Esophagus muscularis mucosa (tissue), 4 donors: Measurements from ENCODE around the gene OR52A1. TPM values are rescaled to one million over a fixed set of nuclear protein-coding genes. Genes with fewer than 3 reads are reported as not detected.
A peak's percentile ranks its signal among the peaks of the same experiment; 100 is the strongest.

Experiments
- DNase-seq: peaks from one replicate; pipeline ENCODE4 v3.0.0-alpha.2; 2017; ENCODE audit errors: extremely low spot score
- H3K27ac ChIP-seq, 4 donors: fragments of 200-600 bp; sonication (generic); replicated peaks in 1 of 4; 1 replicate in 3 of 4; 2 replicates in 1 of 4; pipeline ENCODE4 v1.5.1; 2016 to 2019; ENCODE audit warnings: mild to moderate bottlenecking in 1 of 4
- H3K27me3 ChIP-seq, 4 donors: fragments of 200-600 bp; sonication (generic); one replicate each; pipeline versions ENCODE4 v1.5.1 to v1.6.0; 2016 to 2019
- H3K36me3 ChIP-seq, 4 donors: fragments of 200-600 bp; sonication (generic); one replicate each; pipeline ENCODE4 v1.5.1; 2016 to 2019
- H3K4me1 ChIP-seq, 4 donors: fragments of 200-600 bp; sonication (generic); one replicate each; pipeline ENCODE4 v1.5.1; 2016 to 2019
- H3K4me3 ChIP-seq, 4 donors: fragments of 200-600 bp; sonication (generic); 1 replicate in 2 of 4; 2 replicates in 2 of 4; pipeline ENCODE4 v1.5.1; 2016 to 2019; ENCODE audit warnings: mild to moderate bottlenecking in 4 of 4, moderate library complexity in 1 of 4
- H3K9me3 ChIP-seq, 4 donors: fragments of 200-600 bp; sonication (generic); 1 replicate in 3 of 4; 2 replicates in 1 of 4; pipeline ENCODE4 v1.5.1; 2016 to 2019
- CTCF ChIP-seq, 3 experiments: fragments of 200-600 bp in 2 of 3; fragments of 450-650 bp in 1 of 3; sonication (generic) in 2 of 3; IDR thresholded peaks; one replicate each; pipeline ENCODE4 v1.5.1; 2017 to 2019; ENCODE audit warnings: antibody characterized with exemption in 3 of 3, mild to moderate bottlenecking in 2 of 3, moderate library complexity in 1 of 3
- EP300 ChIP-seq: sonication (generic); formaldehyde crosslinking; IDR thresholded peaks from one replicate; pipeline ENCODE4 v1.6.1; 2017; ENCODE audit warnings: antibody characterized with exemption
- POLR2A ChIP-seq: fragments of 450-650 bp; IDR thresholded peaks from one replicate; pipeline ENCODE4 v1.6.1; 2017; ENCODE audit warnings: antibody characterized with exemption, moderate library complexity, mild to moderate bottlenecking, low read depth
- POLR2AphosphoS5 ChIP-seq, 2 donors: sonication (generic); formaldehyde crosslinking; IDR thresholded peaks; one replicate each; pipeline ENCODE4 v1.6.1; 2017; ENCODE audit warnings: antibody characterized with exemption in 2 of 2
- WGBS: methylation state at CpG from one replicate; pipeline ENCODE4 v1.1.5; 2018; 5-methylcytosine and 5-hydroxymethylcytosine counted together
- intact Hi-C: fragments of 100-400 bp; cut with DNase I; formaldehyde crosslinking; loops from one replicate; pipeline ENCODE4 v1.15.1; 2023
- total RNA-seq, 4 donors: library from RNA; depleted of rRNA; stranded (reverse); fragments of >200 nt; gene quantifications; one replicate each; pipeline versions ENCODE4 v1.1.0 to v1.2.1, GENCODE V29; 2016

The OR52A1 gene
- total RNA-seq, 4 donors from 2014 or later: not detected

GRCh38 chr11:5131584-5132335 lies 22.8 kb downstream of the OR52A1 start:
- intact Hi-C loops: no loop called here
- no peak for TF ChIP-seq POLR2AphosphoS5 (IDR thresholded peaks at IDR 0.05)
- TF ChIP-seq CTCF (IDR thresholded peaks at IDR 0.05): no peak
- no peaks in the 10 kb centered on the region for H3K27me3 ChIP-seq
- 88% methylated on average over 8 of the region's 8 CpGs for WGBS
- no peak for DNase-seq
- H3K9me3 ChIP-seq: no peaks in the 10 kb centered on the region
- H3K27ac ChIP-seq: no peak overlapping the region
- no peak overlapping the region for H3K4me3 ChIP-seq
- H3K4me1 ChIP-seq: no peaks in the 10 kb centered on the region
- H3K36me3 ChIP-seq: no peaks in the 10 kb centered on the region

- no peaks in the 10 kb centered on the region for H3K36me3 ChIP-seq
- no peak for DNase-seq
- intact Hi-C loops: loop anchor here (10.0 kb wide), 1 partner anchor 255 kb away; the partner anchor contains the start of gene OR51M1
- no peaks in the 10 kb centered on the region for H3K4me1 ChIP-seq
- no peaks in the 10 kb centered on the region for H3K9me3 ChIP-seq
- H3K27me3 ChIP-seq: no peaks in the 10 kb centered on the region
- H3K27ac ChIP-seq: no peak overlapping the region
- no peak for TF ChIP-seq EP300
- TF ChIP-seq POLR2A: no peak
- no peak for TF ChIP-seq POLR2AphosphoS5 (IDR thresholded peaks at IDR 0.05)
- TF ChIP-seq CTCF (IDR thresholded peaks at IDR 0.05): no peak
- 74% methylated on average over 2 of the region's 2 CpGs for WGBS
- H3K4me3 ChIP-seq: no peak overlapping the region
These were observed 25.1 kb downstream of the OR52A1 start for GRCh38 chr11:5129457-5129877.

GRCh38 chr11:5124891-5125620 lies 29.5 kb downstream of the OR52A1 start:
- TF ChIP-seq CTCF (IDR thresholded peaks at IDR 0.05) (no peak), POLR2AphosphoS5 (IDR thresholded peaks at IDR 0.05) (no peak), POLR2A (no peak), EP300 (no peak)
- Histone ChIP-seq H3K9me3 (no peaks in the 10 kb centered on the region), H3K36me3 (no peaks in the 10 kb centered on the region), H3K27me3 (no peaks in the 10 kb centered on the region), H3K4me1 (peaks cover 0 to 4% (median 0%) of the 10 kb centered on the region in 4 donors), H3K27ac (no peak overlapping the region), H3K4me3 (no peak overlapping the region)
- 53% methylated on average over 4 of the region's 4 CpGs for WGBS
- intact Hi-C loops: loop anchor here (5.0 to 10.0 kb wide), 2 partner anchors 260 to 682 kb away; partner anchors contain the start of genes OR51M1 and OR52N2
- no peak for DNase-seq

- 5% methylated on average over 4 of the region's 4 CpGs for WGBS
- peaks cover 0 to 4% (median 0%) of the 10 kb centered on the region in 4 donors for H3K4me1 ChIP-seq
- DNase-seq: no peak
- H3K36me3 ChIP-seq: no peaks in the 10 kb centered on the region
- intact Hi-C loops: loop anchor here (5.0 to 10.0 kb wide), 2 partner anchors 261 to 683 kb away; partner anchors contain the start of genes OR51M1 and OR52N2
- no peaks in the 10 kb centered on the region for H3K27me3 ChIP-seq
- H3K27ac ChIP-seq: no peak overlapping the region
- TF ChIP-seq POLR2AphosphoS5 (IDR thresholded peaks at IDR 0.05) (no peak), CTCF (IDR thresholded peaks at IDR 0.05) (peak; percentile 54 to 84 (median 66)), POLR2A (no peak), EP300 (no peak)
- H3K9me3 ChIP-seq: no peaks in the 10 kb centered on the region
- no peak overlapping the region for H3K4me3 ChIP-seq
These were observed 30.6 kb downstream of the OR52A1 start for GRCh38 chr11:5123802-5124521.
